Measurements from ENCODE around the gene MRPS16. TPM values are rescaled to one million over a fixed set of nuclear protein-coding genes. Genes with fewer than 3 reads are reported as not detected.

MRPS16 gene
- total RNA-seq, 1 donor, result 80.7 TPM

GRCh38 chr10:73211106-73211811, 41.2 kb downstream of the MRPS16 start:
- no peak for DNase-seq (ENCODE audit: low read depth)
- no peak for TF ChIP-seq CTCF (IDR thresholded peaks at IDR 0.05; ENCODE audit: insufficient read depth, low read depth, low read length)
- no peak overlapping the region for H3K4me3 ChIP-seq (ENCODE audit: low read depth, low read length)

DNA sequence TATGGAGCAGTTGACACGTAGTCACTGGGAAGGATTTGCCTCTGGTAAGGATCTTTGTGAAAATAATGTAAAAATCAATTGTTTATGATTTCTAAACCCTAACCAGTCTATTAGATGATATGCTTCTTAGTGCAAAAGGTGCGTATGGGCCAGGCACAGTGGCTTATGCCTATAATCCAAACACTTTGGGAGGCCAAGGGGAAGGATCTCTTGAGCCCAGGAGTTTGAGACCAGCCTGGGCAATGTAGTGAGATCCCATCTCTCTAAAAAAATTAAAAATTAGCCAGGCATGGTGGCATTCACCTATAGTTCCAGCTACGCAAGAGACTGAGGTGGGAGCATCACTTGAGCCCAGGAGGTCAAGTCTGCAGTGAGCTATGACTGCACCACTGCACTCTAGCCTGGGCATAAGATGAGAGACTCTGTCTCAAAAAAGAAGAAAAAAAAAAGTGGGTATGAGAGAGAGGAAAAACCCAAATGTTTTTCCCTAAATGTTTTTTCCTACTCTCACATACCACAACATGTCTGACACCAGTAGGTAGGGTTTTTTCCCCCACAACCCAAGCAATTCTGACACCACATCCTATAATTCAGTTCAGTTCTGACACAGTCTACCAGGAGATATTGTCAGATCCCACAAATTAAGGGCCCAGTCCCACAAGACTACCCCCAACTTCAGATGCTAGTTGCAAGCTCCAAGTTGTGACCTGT, 41.9 kb downstream of the MRPS16 start:
- TF ChIP-seq CTCF (IDR thresholded peaks at IDR 0.05; ENCODE audit: insufficient read depth, low read depth, low read length), result no peak
- DNase-seq (ENCODE audit: low read depth), result no peak
- H3K4me3 ChIP-seq (ENCODE audit: low read depth, low read length), result no peak overlapping the region

DNA sequence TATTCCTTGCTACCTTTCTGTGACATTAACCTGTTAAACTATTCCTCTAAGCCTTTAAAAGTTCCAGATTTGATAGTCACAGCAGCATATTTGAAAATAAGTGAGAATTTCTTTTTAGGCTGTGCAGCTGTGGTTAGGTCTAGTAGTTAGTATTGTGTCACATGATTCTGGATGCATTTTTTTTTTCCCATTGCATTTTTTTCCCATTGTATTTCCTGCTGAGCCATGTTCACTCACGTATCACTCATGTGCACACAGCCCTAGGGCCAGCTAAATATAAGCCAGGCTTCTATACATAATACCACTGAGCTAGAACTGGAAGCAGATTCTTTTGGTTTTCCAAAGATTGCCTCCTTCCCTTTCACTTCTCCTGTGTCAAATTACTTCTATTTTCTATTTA, 42.7 kb downstream of the MRPS16 start:
- H3K4me3 ChIP-seq (ENCODE audit: low read depth, low read length), result no peak overlapping the region
- TF ChIP-seq CTCF (IDR thresholded peaks at IDR 0.05; ENCODE audit: insufficient read depth, low read depth, low read length), result no peak
- DNase-seq (ENCODE audit: low read depth), result peak; percentile 9

DNA sequence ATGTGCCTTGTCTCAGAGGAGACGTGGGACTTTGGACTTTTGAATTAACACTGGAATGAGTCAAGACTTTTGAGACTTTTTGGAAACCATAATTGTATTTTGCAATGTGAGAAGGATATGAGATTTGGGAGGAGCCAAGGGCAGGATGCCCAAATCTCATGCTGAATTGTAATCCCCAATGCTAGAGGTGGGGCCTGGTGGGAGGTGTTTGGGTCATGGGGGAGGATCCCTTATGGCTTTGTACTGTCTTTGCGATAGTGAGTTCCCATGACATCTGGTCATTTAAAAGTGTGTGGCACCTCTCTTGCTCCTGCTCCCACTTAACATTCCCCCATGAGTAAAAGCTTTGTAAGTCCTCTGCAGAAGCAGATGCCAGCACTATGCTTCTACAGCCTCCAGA, 44.6 kb downstream of the MRPS16 start:
- H3K4me3 ChIP-seq (ENCODE audit: low read depth, low read length), result no peak overlapping the region
- no peak for DNase-seq (ENCODE audit: low read depth)
- no peak for TF ChIP-seq CTCF (IDR thresholded peaks at IDR 0.05; ENCODE audit: insufficient read depth, low read depth, low read length)

DNA sequence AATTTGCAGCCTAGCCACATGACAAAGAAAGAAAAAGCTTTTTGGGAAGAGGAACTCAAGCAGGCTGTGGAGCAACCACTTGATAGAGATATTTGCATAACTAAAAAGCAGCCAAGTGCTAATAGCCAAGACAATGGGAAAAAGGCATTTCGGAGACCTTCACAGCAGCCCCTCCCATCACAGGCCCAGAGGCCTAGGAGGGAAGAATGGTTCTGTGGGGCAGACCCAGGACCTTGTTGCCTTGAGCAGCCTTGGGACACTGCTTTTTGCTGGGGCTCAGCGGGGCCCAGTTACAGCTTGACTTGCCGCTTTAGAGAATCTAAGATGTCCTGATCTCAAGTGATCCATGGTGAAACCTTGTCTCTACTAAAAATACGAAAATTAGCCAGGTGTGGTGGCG, 46.1 kb downstream of the MRPS16 start:
- no peak for TF ChIP-seq CTCF (IDR thresholded peaks at IDR 0.05; ENCODE audit: insufficient read depth, low read depth, low read length)
- no peak for DNase-seq (ENCODE audit: low read depth)
- H3K4me3 ChIP-seq (ENCODE audit: low read depth, low read length), result no peak overlapping the region

GRCh38 chr10:73205890-73206289, 46.6 kb downstream of the MRPS16 start:
- no peak for DNase-seq (ENCODE audit: low read depth)
- no peak overlapping the region for H3K4me3 ChIP-seq (ENCODE audit: low read depth, low read length)
- TF ChIP-seq CTCF (IDR thresholded peaks at IDR 0.05; ENCODE audit: insufficient read depth, low read depth, low read length), result no peak
